Muscle of arm (tissue), 12 donors: ENCODE measurements around the gene CLIP4. TPM values are rescaled to one million over a fixed set of nuclear protein-coding genes. Genes with fewer than 3 reads are reported as not detected.

ENCODE experiments used
- polyA plus RNA-seq, 12 donors: library from polyadenylated mRNA; unstranded; fragments of 120-200 nt; gene quantifications; one replicate each; pipeline ENCODE4 v1.2.1, GENCODE V29; 2013; ENCODE audit not compliant: insufficient read length in 12 of 12

The CLIP4 gene
- polyA plus RNA-seq, 12 donors, result 8.7 to 24.5 (median 16.8) TPM; not detected in 1

Other genes starting within 250 kb of the CLIP4 start
- gene TRMT61B, start 245.1 kb upstream of the CLIP4 start, polyA plus RNA-seq, result 10 to 100 TPM in 10 of 12 donors, 1 to 10 TPM in 1, not detected in 1; 9.6 to 23.2 (median 13.8) TPM
- 10 to 100 TPM in 11 of 12 donors, not detected in 1; 21.3 to 50.5 (median 33.3) TPM for gene WDR43, start 220.7 kb upstream of the CLIP4 start, polyA plus RNA-seq
- 1 to 10 TPM in 4 of 12 donors, under 1 TPM in 6, not detected in 2; 0.40 to 2.9 (median 0.90) TPM for gene TOGARAM2, start 134.1 kb upstream of the CLIP4 start, polyA plus RNA-seq
- gene PCARE, start 40.9 kb upstream of the CLIP4 start, polyA plus RNA-seq, result under 1 TPM in 10 of 12 donors, not detected in 2; 0.04 to 0.53 (median 0.16) TPM